GM08714 (cell line): ENCODE results near the gene ASIC1.

ENCODE experiments used
- H3K4me3 ChIP-seq: fragments of 200-500 bp; sonication (Bioruptor generic); 2 replicates; pipeline ENCODE4 v1.5.1; 2014; ENCODE audit warnings: mild to moderate bottlenecking, low read length, inconsistent platforms
- ZNF274 ChIP-seq: IDR thresholded peaks from 2 replicates; pipeline ENCODE4 v1.6.1; 2012; ENCODE audit warnings: mild to moderate bottlenecking, low read depth, low read length

The ASIC1 gene

GRCh38 chr12:50057000-50057841 is at the start of gene ASIC1:
TSS of gene ASIC1 (plus strand) at chr12:50057596. CDS start at chr12:50058767, 1,171 bp downstream.
- H3K4me3 ChIP-seq = peak within 1 kb of the TSS; percentile 57
- TF ChIP-seq ZNF274 = no peak

- H3K4me3 ChIP-seq = no peak overlapping the region
- no peak for TF ChIP-seq ZNF274
Observed at GRCh38 chr12:50013361-50014147, 43.8 kb upstream of the ASIC1 start.

GRCh38 chr12:50014342-50014741 is 43.1 kb upstream of the ASIC1 start:
- no peak overlapping the region for H3K4me3 ChIP-seq
- no peak for TF ChIP-seq ZNF274

GRCh38 chr12:50016501-50017475 is 40.6 kb upstream of the ASIC1 start:
- H3K4me3 ChIP-seq = no peak overlapping the region
- TF ChIP-seq ZNF274 = no peak

- no peak overlapping the region for H3K4me3 ChIP-seq
- no peak for TF ChIP-seq ZNF274
Observed at GRCh38 chr12:50017641-50018040, 39.8 kb upstream of the ASIC1 start.

GRCh38 chr12:50018154-50018553 is 39.2 kb upstream of the ASIC1 start:
- no peak overlapping the region for H3K4me3 ChIP-seq
- TF ChIP-seq ZNF274 = no peak

- TF ChIP-seq ZNF274 = no peak
- no peak overlapping the region for H3K4me3 ChIP-seq
Observed at GRCh38 chr12:50018968-50019367, 38.4 kb upstream of the ASIC1 start.

GRCh38 chr12:50019524-50019923 is 37.9 kb upstream of the ASIC1 start:
- no peak overlapping the region for H3K4me3 ChIP-seq
- no peak for TF ChIP-seq ZNF274

GRCh38 chr12:50021031-50021430 is 36.4 kb upstream of the ASIC1 start:
- H3K4me3 ChIP-seq = no peak overlapping the region
- no peak for TF ChIP-seq ZNF274

GRCh38 chr12:50022903-50023302 is 34.5 kb upstream of the ASIC1 start:
- H3K4me3 ChIP-seq = no peak overlapping the region
- TF ChIP-seq ZNF274 = no peak

GRCh38 chr12:50024227-50024626 is 33.2 kb upstream of the ASIC1 start:
- no peak for TF ChIP-seq ZNF274
- H3K4me3 ChIP-seq = peak overlapping the region; percentile 92

- TF ChIP-seq ZNF274 = no peak
- H3K4me3 ChIP-seq = peak overlapping the region; percentile 92
Observed at GRCh38 chr12:50024805-50025186, 32.6 kb upstream of the ASIC1 start.

- H3K4me3 ChIP-seq = peak within 1 kb of the TSS; percentile 92
- no peak for TF ChIP-seq ZNF274
Observed at GRCh38 chr12:50025187-50026059, 32.0 kb upstream of the ASIC1 start, which contains the start of gene RACGAP1. TSS of gene RACGAP1 (minus strand) at chr12:50025494. CDS start at chr12:50016715, 8,779 bp downstream.
